Measurements from ENCODE around the gene CREBZF.
A peak's percentile ranks its signal among the peaks of the same experiment; 100 is the strongest.

Gene CREBZF

GRCh38 chr11:85685820-85686459 is 21.0 kb upstream of the CREBZF start, which contains the start of gene CCDC89:
Gene CCDC89 (minus strand): TSS chr11:85686195. CDS start chr11:85686130, 65 bp downstream.
- Histone ChIP-seq H2AK5ac (ENCODE audit: low read depth, low read length) (no peak within 1 kb of the TSS), H3K9ac (ENCODE audit: low read depth, low read length, poor library complexity) (no peak within 1 kb of the TSS), H3K4ac (ENCODE audit: low read length) (no peak within 1 kb of the TSS), H3K4me2 (ENCODE audit: insufficient read depth, low read length, poor library complexity, severe bottlenecking) (no peak within 1 kb of the TSS), H3K18ac (ENCODE audit: low read length) (peak within 1 kb of the TSS; percentile 53), H3K23ac (ENCODE audit: low read depth, low read length, poor library complexity) (no peak within 1 kb of the TSS), H4K91ac (ENCODE audit: low read depth, low read length, poor library complexity) (no peak within 1 kb of the TSS), H2BK120ac (ENCODE audit: low read depth, low read length) (no peak within 1 kb of the TSS), H3K27me3 (ENCODE audit: control insufficient read depth in 3 of 3, insufficient read depth in 3 of 3, low read depth in 1 of 3, low read length in 3 of 3) (no peaks in the 10 kb centered on the region), H4K8ac (ENCODE audit: low read depth, low read length) (no peak within 1 kb of the TSS), H3K4me3 (ENCODE audit: low read length in 2 of 2) (no peak within 1 kb of the TSS), H3K27ac (replicated peaks; ENCODE audit: low read length) (no peak within 1 kb of the TSS), H2BK15ac (ENCODE audit: low read length) (no peak within 1 kb of the TSS), H3K79me1 (ENCODE audit: low read depth, low read length) (no peaks in the 10 kb centered on the region), H3K36me3 (replicated peaks in 1 of 2; ENCODE audit: control insufficient read depth in 2 of 2, insufficient read depth in 2 of 2, low read length in 2 of 2) (no peaks in the 10 kb centered on the region), H2BK5ac (ENCODE audit: low read length) (no peak within 1 kb of the TSS), H3K14ac (ENCODE audit: low read length) (peak within 1 kb of the TSS; percentile 28), H2AFZ (ENCODE audit: low read length) (peak within 1 kb of the TSS; percentile 73), H3K9me3 (replicated peaks in 1 of 2; ENCODE audit: control insufficient read depth in 2 of 2, insufficient read depth in 1 of 2, low read depth in 1 of 2, low read length in 2 of 2) (no peaks in the 10 kb centered on the region), H2BK12ac (ENCODE audit: low read length) (no peak within 1 kb of the TSS), H3K4me1 (ENCODE audit: control insufficient read depth in 2 of 2, insufficient read depth in 1 of 2, low read depth in 1 of 2, low read length in 2 of 2) (peaks cover 1 to 4% of the 10 kb centered on the region in 2 donors)
- no peak for DNase-seq (ENCODE audit: low spot score)
- WGBS, 2 donors (ENCODE audit: extremely low coverage in 2 of 2, insufficient read length in 2 of 2, insufficient replicate concordance in 1 of 2), result no CpG with 5 or more reads among the region's 13 CpGs

GRCh38 chr11:85685125-85685819 is 20.3 kb upstream of the CREBZF start:
- Histone ChIP-seq H3K36me3 (replicated peaks in 1 of 2; ENCODE audit: control insufficient read depth in 2 of 2, insufficient read depth in 2 of 2, low read length in 2 of 2) (no peaks in the 10 kb centered on the region), H3K18ac (ENCODE audit: low read length) (peak overlapping the region; percentile 53), H2BK5ac (ENCODE audit: low read length) (no peak overlapping the region), H2BK12ac (ENCODE audit: low read length) (no peak overlapping the region), H3K4me2 (ENCODE audit: insufficient read depth, low read length, poor library complexity, severe bottlenecking) (no peak overlapping the region), H2AFZ (ENCODE audit: low read length) (peak overlapping the region; percentile 73), H3K9ac (ENCODE audit: low read depth, low read length, poor library complexity) (no peak overlapping the region), H4K91ac (ENCODE audit: low read depth, low read length, poor library complexity) (no peak overlapping the region), H4K8ac (ENCODE audit: low read depth, low read length) (no peak overlapping the region), H3K14ac (ENCODE audit: low read length) (peak overlapping the region; percentile 28), H3K27me3 (ENCODE audit: control insufficient read depth in 3 of 3, insufficient read depth in 3 of 3, low read depth in 1 of 3, low read length in 3 of 3) (no peaks in the 10 kb centered on the region), H3K27ac (replicated peaks; ENCODE audit: low read length) (no peak overlapping the region), H2BK15ac (ENCODE audit: low read length) (no peak overlapping the region), H3K23ac (ENCODE audit: low read depth, low read length, poor library complexity) (no peak overlapping the region), H3K9me3 (replicated peaks in 1 of 2; ENCODE audit: control insufficient read depth in 2 of 2, insufficient read depth in 1 of 2, low read depth in 1 of 2, low read length in 2 of 2) (no peaks in the 10 kb centered on the region), H3K4me1 (ENCODE audit: control insufficient read depth in 2 of 2, insufficient read depth in 1 of 2, low read depth in 1 of 2, low read length in 2 of 2) (peaks cover 2 to 4% of the 10 kb centered on the region in 2 donors), H3K79me1 (ENCODE audit: low read depth, low read length) (no peaks in the 10 kb centered on the region), H3K4ac (ENCODE audit: low read length) (no peak overlapping the region), H2AK5ac (ENCODE audit: low read depth, low read length) (no peak overlapping the region), H2BK120ac (ENCODE audit: low read depth, low read length) (no peak overlapping the region), H3K4me3 (ENCODE audit: low read length in 2 of 2) (no peak overlapping the region)
- DNase-seq (ENCODE audit: low spot score), result no peak
- WGBS, 2 donors (ENCODE audit: extremely low coverage in 2 of 2, insufficient read length in 2 of 2, insufficient replicate concordance in 1 of 2), result no CpG with 5 or more reads among the region's 15 CpGs

- Histone ChIP-seq H3K4me3 (ENCODE audit: low read length in 2 of 2) (no peak overlapping the region), H2AFZ (ENCODE audit: low read length) (no peak overlapping the region), H3K18ac (ENCODE audit: low read length) (peak overlapping the region; percentile 9), H3K27me3 (ENCODE audit: control insufficient read depth in 3 of 3, insufficient read depth in 3 of 3, low read depth in 1 of 3, low read length in 3 of 3) (no peaks in the 10 kb centered on the region), H3K23ac (ENCODE audit: low read depth, low read length, poor library complexity) (no peak overlapping the region), H2BK120ac (ENCODE audit: low read depth, low read length) (no peak overlapping the region), H3K4ac (ENCODE audit: low read length) (no peak overlapping the region), H3K36me3 (replicated peaks in 1 of 2; ENCODE audit: control insufficient read depth in 2 of 2, insufficient read depth in 2 of 2, low read length in 2 of 2) (no peaks in the 10 kb centered on the region), H2BK12ac (ENCODE audit: low read length) (no peak overlapping the region), H4K8ac (ENCODE audit: low read depth, low read length) (no peak overlapping the region), H3K27ac (replicated peaks; ENCODE audit: low read length) (no peak overlapping the region), H3K4me1 (ENCODE audit: control insufficient read depth in 2 of 2, insufficient read depth in 1 of 2, low read depth in 1 of 2, low read length in 2 of 2) (peaks cover 2 to 4% of the 10 kb centered on the region in 2 donors), H3K9ac (ENCODE audit: low read depth, low read length, poor library complexity) (no peak overlapping the region), H2BK15ac (ENCODE audit: low read length) (no peak overlapping the region), H2BK5ac (ENCODE audit: low read length) (no peak overlapping the region), H4K91ac (ENCODE audit: low read depth, low read length, poor library complexity) (no peak overlapping the region), H3K9me3 (replicated peaks in 1 of 2; ENCODE audit: control insufficient read depth in 2 of 2, insufficient read depth in 1 of 2, low read depth in 1 of 2, low read length in 2 of 2) (no peaks in the 10 kb centered on the region), H2AK5ac (ENCODE audit: low read depth, low read length) (no peak overlapping the region), H3K14ac (ENCODE audit: low read length) (peak overlapping the region; percentile 2), H3K4me2 (ENCODE audit: insufficient read depth, low read length, poor library complexity, severe bottlenecking) (no peak overlapping the region), H3K79me1 (ENCODE audit: low read depth, low read length) (no peaks in the 10 kb centered on the region)
- no peak for DNase-seq (ENCODE audit: low spot score)
- WGBS, 2 donors (ENCODE audit: extremely low coverage in 2 of 2, insufficient read length in 2 of 2, insufficient replicate concordance in 1 of 2), result no CpG with 5 or more reads among the region's 43 CpGs
These were observed 17.7 kb upstream of the CREBZF start for GRCh38 chr11:85682330-85683305.
